HepG2 (cell line): Measurements from ENCODE around the gene POLR2H. TPM values are rescaled to one million over a fixed set of nuclear protein-coding genes. Genes with fewer than 3 reads are reported as not detected.
A peak's percentile ranks its signal among the peaks of the same experiment; 100 is the strongest.

Experiments used
- AGO1 ChIP-seq: fragments of 200-400 bp; formaldehyde crosslinking; IDR thresholded peaks from 2 replicates; pipeline ENCODE4 v1.6.1; 2017; ENCODE audit warnings: mild to moderate bottlenecking, low read depth, low read length, moderate library complexity; ENCODE audit not compliant: poor library complexity, severe bottlenecking
- ELK4 ChIP-seq: sonication (generic); formaldehyde crosslinking; IDR thresholded peaks from 2 replicates; pipeline ENCODE4 v1.9.0; 2021; ENCODE audit warnings: missing genetic modification reagents, borderline replicate concordance
- FOXP1 ChIP-seq, 2 experiments: fragments of 450-650 bp in 1 of 2; IDR thresholded peaks; 2 replicates each; pipeline ENCODE4 v1.6.1; 2017 to 2018; ENCODE audit warnings: antibody characterized with exemption in 1 of 2
- HDAC2 ChIP-seq: sonication (generic); formaldehyde crosslinking; IDR thresholded peaks from 2 replicates; pipeline ENCODE4 v1.4.0; 2020; ENCODE audit warnings: missing genetic modification reagents
- HOMEZ ChIP-seq: IDR thresholded peaks from 2 replicates; pipeline ENCODE4 v1.6.1; 2016; ENCODE audit warnings: low read depth
- JUND ChIP-seq: sonication (generic); formaldehyde crosslinking; IDR thresholded peaks from 2 replicates; pipeline ENCODE4 v1.8.0; 2022; ENCODE audit warnings: mild to moderate bottlenecking, missing genetic modification reagents
- KLF11 ChIP-seq: IDR thresholded peaks from 2 replicates; pipeline ENCODE4 v1.6.1; 2016; ENCODE audit warnings: missing compliant biosample characterization
- MEF2D ChIP-seq: sonication (generic); formaldehyde crosslinking; IDR thresholded peaks from 2 replicates; pipeline ENCODE4 v1.5.1; 2020; ENCODE audit warnings: mild to moderate bottlenecking, missing genetic modification reagents
- MTA1 ChIP-seq: sonication (generic); formaldehyde crosslinking; IDR thresholded peaks from 2 replicates; pipeline ENCODE4 v1.4.0; 2020; ENCODE audit warnings: missing genetic modification reagents, mild to moderate bottlenecking, borderline replicate concordance
- PAX8 ChIP-seq: sonication (generic); formaldehyde crosslinking; IDR thresholded peaks from 2 replicates; pipeline ENCODE4 v1.8.0; 2022; ENCODE audit warnings: mild to moderate bottlenecking, missing genetic modification reagents, borderline replicate concordance
- SALL2 ChIP-seq: sonication (generic); formaldehyde crosslinking; IDR thresholded peaks from 2 replicates; pipeline ENCODE4 v1.8.1; 2023; ENCODE audit warnings: mild to moderate bottlenecking, missing genetic modification reagents, inconsistent platforms
- SKIL ChIP-seq: sonication (generic); formaldehyde crosslinking; IDR thresholded peaks from 2 replicates; pipeline ENCODE4 v1.8.0; 2022; ENCODE audit warnings: missing genetic modification reagents, mild to moderate bottlenecking, moderate library complexity, borderline replicate concordance
- SNRNP70 ChIP-seq: fragments of 200-400 bp; formaldehyde crosslinking; IDR thresholded peaks from 2 replicates; pipeline ENCODE4 v1.6.1; 2017; ENCODE audit warnings: mild to moderate bottlenecking, low read depth, low read length, moderate library complexity
- ZBTB33 ChIP-seq: sonication (generic); formaldehyde crosslinking; IDR thresholded peaks from 2 replicates; pipeline ENCODE4 v1.4.0; 2020; ENCODE audit warnings: missing genetic modification reagents
- ZBTB43 ChIP-seq: sonication (generic); formaldehyde crosslinking; conservative IDR thresholded peaks from 2 replicates; pipeline ENCODE4 v1.4.0; 2020; ENCODE audit warnings: missing genetic modification reagents
- ZBTB7B ChIP-seq: sonication (generic); formaldehyde crosslinking; IDR thresholded peaks from 2 replicates; pipeline ENCODE4 v1.4.0; 2020; ENCODE audit warnings: missing genetic modification reagents
- ZMAT5 ChIP-seq: sonication (generic); formaldehyde crosslinking; IDR thresholded peaks from 2 replicates; pipeline ENCODE4 v1.5.0; 2020; ENCODE audit warnings: mild to moderate bottlenecking, low read depth, missing genetic modification reagents, borderline replicate concordance
- ZNF337 ChIP-seq: sonication (generic); formaldehyde crosslinking; IDR thresholded peaks from 2 replicates; pipeline ENCODE4 v1.5.1; 2020; ENCODE audit warnings: missing genetic modification reagents, low read depth, mild to moderate bottlenecking, borderline replicate concordance
- ZNF709 ChIP-seq: sonication (generic); formaldehyde crosslinking; IDR thresholded peaks from 2 replicates; pipeline ENCODE4 v1.5.0; 2020; ENCODE audit warnings: mild to moderate bottlenecking, missing genetic modification reagents
- polyA plus RNA-seq, 8 experiments: library from polyadenylated mRNA; depleted of rRNA in 3 of 8; stranded (reverse) in 7 of 8; unstranded in 1 of 8; fragments of >200 nt; fragmentation: Illumina TruSeq in 4 of 8; extraction: Trizol in 4 of 8; gene quantifications; 2 replicates each; pipeline versions ENCODE4 v1.2.1 to v1.2.3, GENCODE V29; 2011 to 2016; ENCODE audit warnings: low read depth in 4 of 8, missing spikeins in 1 of 8, mixed read lengths in 1 of 8; ENCODE audit not compliant: insufficient read depth in 1 of 8
- total RNA-seq, 5 experiments: library from RNA; depleted of rRNA; stranded (reverse); fragments of >200 nt; fragmentation: Illumina TruSeq; extraction: Trizol; gene quantifications; 2 replicates each; pipeline ENCODE4 v1.2.3, GENCODE V29; 2016; ENCODE audit warnings: low read depth in 1 of 5

POLR2H gene
- total and polyA plus RNA-seq, 2 of the 13 experiments (the other 11 are each of a cell fraction or from before 2014, with no cell fraction given): 118 to 194 TPM

GRCh38 chr3:184362668-184363546 lies 1.4 kb downstream of the POLR2H start (continued):
- TF ChIP-seq FOXP1 (IDR thresholded peaks at IDR 0.05) (no peak), FOXP1 (CRISPR knock-in tag; IDR thresholded peaks at IDR 0.05) (no peak), SALL2 (CRISPR knock-in tag) (peak; percentile 86; the same call in 1 of the 2 replicates), ZNF709 (peak; percentile 20; the same call in 1 of the 2 replicates), MEF2D (CRISPR knock-in tag) (peak; percentile 66), HDAC2 (peak; percentile 84), ZBTB33 (CRISPR knock-in tag) (peak; percentile 33; the same call in 1 of the 2 replicates), ZNF337 (0 out of 2 replicates have a peak, but pooled peaks have one; percentile 43), ZMAT5 (no peak), AGO1 (peak; percentile 91), PAX8 (CRISPR knock-in tag) (peak; percentile 40; the same call in 1 of the 2 replicates), JUND (CRISPR knock-in tag) (no peak), MTA1 (CRISPR knock-in tag) (peak; percentile 70; the same call in 1 of the 2 replicates), KLF11 (no peak), SNRNP70 (no peak), ZBTB43 (CRISPR knock-in tag) (peak; percentile 56; the same call in 1 of the 2 replicates), HOMEZ (CRISPR knock-in tag) (no peak), SKIL (CRISPR knock-in tag) (0 out of 2 replicates have a peak, but pooled peaks have one; percentile 10), ELK4 (no peak), ZBTB7B (CRISPR knock-in tag) (peak; percentile 90; the same call in 1 of the 2 replicates)
